ENCODE data around the gene CBX4.

CBX4 gene

GRCh38 chr17:79841369-79842135 is 2.3 kb upstream of the CBX4 start:
- DNase-seq (ENCODE audit: low read depth in 2 of 2) = no peak

GRCh38 chr17:79840989-79841286 is 1.7 kb upstream of the CBX4 start:
- DNase-seq (ENCODE audit: low read depth in 2 of 2) = no peak

- DNase-seq (ENCODE audit: low read depth in 2 of 2) = no peak
Observed at GRCh38 chr17:79840269-79840988, 1.2 kb upstream of the CBX4 start.

DNA sequence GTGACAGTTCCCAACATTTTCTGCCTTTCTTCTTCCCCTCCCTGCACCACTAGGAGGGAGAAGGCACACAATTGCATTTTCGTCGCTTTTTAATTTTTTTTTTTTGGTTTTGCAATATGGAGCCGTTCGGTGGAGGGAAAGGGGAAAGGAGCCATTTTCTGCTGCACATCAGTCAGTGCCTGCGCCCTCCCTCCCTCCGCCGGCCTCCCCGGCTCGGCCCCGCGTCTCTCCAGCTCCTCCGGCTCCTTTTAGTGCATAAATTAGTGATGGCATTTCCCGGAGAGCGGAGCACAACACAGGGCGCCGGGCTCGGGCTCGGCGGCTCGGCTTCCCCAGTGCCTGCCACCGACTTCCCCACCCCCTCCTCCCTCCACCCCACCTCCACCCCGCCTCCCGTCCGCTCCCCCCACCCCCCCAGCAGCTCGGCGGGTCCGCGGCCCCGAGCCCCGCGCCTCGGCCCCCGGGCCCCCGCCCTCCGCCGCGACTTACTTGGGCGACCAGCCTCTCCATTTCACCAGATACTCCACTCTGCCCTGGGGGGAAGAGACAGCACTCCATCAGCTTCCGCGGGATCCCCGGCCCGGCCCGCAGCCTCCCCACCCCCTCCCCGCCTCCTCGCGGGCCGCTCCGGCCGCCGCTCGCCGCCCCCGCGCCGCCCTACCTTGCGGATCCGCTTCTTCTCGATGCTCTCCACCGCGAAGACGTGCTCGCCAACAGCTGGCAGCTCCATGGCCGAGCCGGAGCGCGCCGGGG is 542 bp downstream of the CBX4 start:
- DNase-seq (ENCODE audit: low read depth in 2 of 2) = peak in 1 of 2 experiments; percentile 43

- DNase-seq (ENCODE audit: low read depth in 2 of 2) = no peak
Observed at GRCh38 chr17:79837888-79838521, 1.2 kb downstream of the CBX4 start.

- DNase-seq (ENCODE audit: low read depth in 2 of 2) = peak in 1 of 2 experiments; percentile 42
Observed at GRCh38 chr17:79836972-79837887, 2.0 kb downstream of the CBX4 start.

DNA sequence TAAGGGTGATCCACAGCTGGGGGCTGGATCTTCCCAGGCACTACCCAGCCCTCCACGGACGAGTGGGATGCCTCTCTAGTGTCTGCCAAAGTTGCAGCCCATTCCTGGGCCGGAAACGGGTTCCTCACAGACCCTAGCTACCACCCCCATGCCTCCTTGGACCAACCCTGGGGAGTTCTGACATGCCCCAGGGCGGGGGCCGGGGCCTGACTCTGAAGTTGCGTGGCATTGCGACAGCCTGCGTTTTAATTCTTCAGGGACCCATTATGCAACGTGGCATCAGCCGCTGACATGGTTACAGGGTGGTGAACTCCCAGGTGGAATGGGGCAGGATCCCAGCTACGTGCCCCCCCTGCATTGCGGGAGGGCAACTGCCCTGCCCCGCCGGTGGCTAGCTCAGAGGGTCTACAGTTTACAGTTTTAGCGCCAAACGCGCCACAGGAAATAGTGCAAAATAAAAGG is 2.7 kb downstream of the CBX4 start:
- DNase-seq (ENCODE audit: low read depth in 2 of 2) = no peak

DNA sequence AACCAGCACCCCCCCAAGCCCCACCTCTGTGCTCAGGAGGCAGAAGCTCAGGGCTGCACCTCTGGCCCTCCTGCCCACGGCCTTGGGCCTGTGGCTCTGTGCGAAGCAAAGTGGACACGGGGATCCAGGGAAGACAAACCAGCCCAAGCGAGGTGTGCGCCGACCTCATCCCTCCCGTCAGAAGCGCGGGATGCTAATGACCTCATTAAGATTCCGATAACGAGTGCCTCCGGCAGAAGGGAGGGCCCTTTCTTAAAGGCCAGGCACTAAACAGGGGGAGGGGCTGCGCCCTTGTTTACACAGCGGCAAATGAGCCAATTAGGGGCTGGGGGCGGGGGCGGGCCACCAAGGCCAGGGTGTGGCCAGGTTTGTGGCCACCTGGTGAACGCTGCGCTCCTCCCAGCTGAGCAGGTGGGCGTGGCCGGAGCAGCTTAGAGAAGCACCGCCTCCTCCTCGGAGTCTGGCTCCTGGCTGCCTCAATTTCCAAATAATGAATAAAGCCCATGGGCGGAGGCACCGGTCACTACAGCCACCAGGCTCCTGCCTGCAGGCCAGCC is 3.2 kb downstream of the CBX4 start:
- DNase-seq (ENCODE audit: low read depth in 2 of 2) = no peak

DNA sequence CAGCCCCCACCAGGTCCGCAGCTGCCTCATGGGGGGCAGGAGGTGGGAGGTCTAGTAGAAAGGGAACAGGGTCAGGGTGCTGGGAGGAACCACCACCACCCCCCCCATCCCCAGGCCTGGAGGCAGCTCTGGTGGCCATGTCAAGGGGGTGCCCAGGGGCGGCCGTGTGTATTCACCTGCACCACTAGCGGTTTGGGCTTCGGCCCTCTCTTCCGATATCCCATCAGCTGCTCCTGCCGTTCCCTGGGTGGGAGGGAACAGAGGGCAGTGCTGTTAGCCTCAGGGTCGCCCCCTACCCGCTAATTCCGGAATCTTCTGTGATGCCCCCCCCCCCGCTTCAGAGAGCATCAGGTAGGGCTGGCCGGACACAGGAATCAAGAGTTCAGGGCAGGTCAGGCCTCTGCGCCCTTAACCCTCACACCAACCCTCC is 3.8 kb downstream of the CBX4 start:
- no peak for DNase-seq (ENCODE audit: low read depth in 2 of 2)

GRCh38 chr17:79834565-79835469 is 4.4 kb downstream of the CBX4 start:
- no peak for DNase-seq (ENCODE audit: low read depth in 2 of 2)

- no peak for DNase-seq (ENCODE audit: low read depth in 2 of 2)
Observed at GRCh38 chr17:79833744-79834564, 5.3 kb downstream of the CBX4 start.

DNA sequence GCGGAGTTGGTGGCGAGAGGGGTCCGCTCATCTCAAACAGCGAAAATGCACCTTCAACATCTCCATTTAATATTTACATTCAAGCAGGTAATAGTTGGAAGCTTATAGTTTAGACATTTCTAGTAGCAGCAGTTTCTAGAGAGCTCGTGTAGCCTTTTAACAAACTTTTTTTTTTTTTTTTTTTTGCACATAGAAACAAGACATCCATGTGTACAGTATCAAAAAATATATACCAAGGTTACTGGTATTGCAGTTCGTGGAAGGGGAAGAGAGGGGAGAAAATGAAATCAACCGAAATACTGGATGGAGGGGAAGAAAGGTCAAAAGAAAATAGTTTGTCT is 6.2 kb downstream of the CBX4 start:
- no peak for DNase-seq (ENCODE audit: low read depth in 2 of 2)

- DNase-seq (ENCODE audit: low read depth in 2 of 2) = no peak
Observed at GRCh38 chr17:79832218-79833109, 6.8 kb downstream of the CBX4 start.

GRCh38 chr17:79831265-79832217 is 7.7 kb downstream of the CBX4 start:
- DNase-seq (ENCODE audit: low read depth in 2 of 2) = no peak

DNA sequence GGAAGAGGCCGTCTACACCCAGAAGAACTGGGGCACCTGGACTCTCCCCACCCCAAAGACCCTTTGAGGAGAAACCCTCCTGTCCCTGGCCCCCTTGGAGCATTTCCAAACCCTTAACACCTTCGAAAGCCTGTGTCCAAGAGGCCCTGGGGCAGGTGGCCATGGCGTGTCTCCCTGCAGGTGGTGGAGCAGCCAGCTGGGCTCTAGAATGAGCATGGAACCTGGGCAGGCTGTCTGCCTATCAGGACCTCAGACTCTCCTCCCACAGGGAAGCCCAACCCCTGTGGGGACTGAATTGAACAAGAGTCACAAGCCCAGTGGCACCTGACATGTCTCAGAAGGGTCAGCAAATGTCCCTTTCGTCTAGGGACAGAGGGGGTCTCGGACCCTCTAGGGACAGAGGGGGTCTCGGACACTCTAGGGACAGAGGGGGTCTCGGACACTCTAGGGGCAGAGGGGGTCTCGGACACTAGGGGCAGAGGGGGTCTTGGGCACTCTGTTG is 8.4 kb downstream of the CBX4 start:
- no peak for DNase-seq (ENCODE audit: low read depth in 2 of 2)

- DNase-seq (ENCODE audit: low read depth in 2 of 2) = no peak
Observed at GRCh38 chr17:79830303-79830702, 8.9 kb downstream of the CBX4 start.

DNA sequence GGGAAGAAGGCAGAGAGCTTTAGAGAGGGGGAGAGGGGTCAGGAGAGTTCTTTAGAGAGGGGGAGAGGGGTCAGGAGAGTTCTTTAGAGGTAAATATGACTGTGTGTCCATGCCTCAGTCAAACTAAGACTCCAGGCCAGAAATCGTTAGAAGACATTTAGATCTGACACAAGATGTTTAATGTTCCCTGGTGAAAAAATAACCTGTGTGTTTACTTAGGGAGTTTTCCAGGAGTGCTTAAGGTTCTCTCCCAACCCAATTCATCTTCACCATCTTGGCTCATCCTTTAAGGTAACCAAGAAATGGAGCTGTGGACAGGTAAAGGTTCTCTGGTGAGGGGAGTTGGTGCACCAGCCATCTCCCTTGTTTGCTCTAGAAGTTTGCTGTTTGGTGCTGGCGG is 9.8 kb downstream of the CBX4 start:
- no peak for DNase-seq (ENCODE audit: low read depth in 2 of 2)
